Mesothelial cell of epicardium (in vitro differentiated cells): Measurements from ENCODE around the gene IPO9. TPM values are rescaled to one million over a fixed set of nuclear protein-coding genes. Genes with fewer than 3 reads are reported as not detected.
A peak's percentile ranks its signal among the peaks of the same experiment; 100 is the strongest.

Experiments
- DNase-seq, 2 experiments: peaks; one replicate each; pipeline ENCODE4 v3.0.0; 2021; ENCODE audit warnings: low spot score in 2 of 2; ENCODE audit not compliant: unreplicated experiment in 2 of 2
- H3K27ac Mint-ChIP-seq: 2 replicates; pipeline ENCODE4 v1.8.0; 2021; ENCODE audit warnings: mixed read lengths
- H3K27me3 Mint-ChIP-seq: 2 replicates; pipeline ENCODE4 v1.8.0; 2021; ENCODE audit warnings: low read depth, mixed read lengths
- H3K36me3 Mint-ChIP-seq: 2 replicates; pipeline ENCODE4 v1.8.0; 2021; ENCODE audit warnings: mixed read lengths
- H3K4me1 Mint-ChIP-seq: 2 replicates; pipeline ENCODE4 v1.8.0; 2021; ENCODE audit warnings: mixed read lengths
- H3K4me3 Mint-ChIP-seq: 2 replicates; pipeline ENCODE4 v1.8.0; 2021; ENCODE audit warnings: mild to moderate bottlenecking, moderate library complexity, mixed read lengths
- H3K9me3 Mint-ChIP-seq: 2 replicates; pipeline ENCODE4 v1.8.0; 2021; ENCODE audit warnings: mixed read lengths
- total RNA-seq: library from RNA; stranded (reverse); gene quantifications from 3 replicates; pipeline ENCODE4 v1.2.1, GENCODE V29; 2021
- TF ChIP-seq, protein P1 (sequence below): fragments of 200-600 bp; sonication (generic); IDR thresholded peaks from one replicate; pipeline ENCODE4 v1.5.0; 2021; ENCODE audit warnings: antibody characterized with exemption; ENCODE audit not compliant: unreplicated experiment

The IPO9 gene
- total RNA-seq, 1 donor from 2014 or later: 87.8 TPM

DNA sequence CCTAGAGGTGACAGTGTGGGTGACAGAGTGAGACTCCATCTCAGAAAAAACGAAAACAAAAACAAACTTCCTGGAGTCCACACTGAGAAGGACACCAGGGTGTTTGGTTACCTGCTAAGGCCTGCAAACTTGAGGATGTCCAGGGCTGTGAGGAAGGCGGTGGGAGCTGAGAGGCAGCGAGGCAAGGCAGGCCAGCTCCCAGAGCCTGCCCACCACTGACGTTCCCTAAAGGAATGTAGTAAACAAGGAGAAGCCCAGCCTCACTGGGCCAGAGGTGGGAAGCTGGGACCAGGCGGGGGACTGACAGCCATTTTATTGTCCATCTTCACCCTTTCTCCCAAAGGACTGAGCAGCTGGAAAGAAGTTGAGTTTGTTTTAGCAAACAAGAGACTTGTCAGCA is 83.9 kb downstream of the IPO9 start:
- no peaks in the 10 kb centered on the region for H3K36me3 Mint-ChIP-seq
- peaks cover 32% of the 10 kb centered on the region for H3K4me1 Mint-ChIP-seq
- H3K27me3 Mint-ChIP-seq: no peaks in the 10 kb centered on the region
- no peak overlapping the region for H3K27ac Mint-ChIP-seq
- no peak overlapping the region for H3K4me3 Mint-ChIP-seq
- DNase-seq: no peak
- H3K9me3 Mint-ChIP-seq: no peaks in the 10 kb centered on the region
- TF ChIP-seq, protein P1, sequence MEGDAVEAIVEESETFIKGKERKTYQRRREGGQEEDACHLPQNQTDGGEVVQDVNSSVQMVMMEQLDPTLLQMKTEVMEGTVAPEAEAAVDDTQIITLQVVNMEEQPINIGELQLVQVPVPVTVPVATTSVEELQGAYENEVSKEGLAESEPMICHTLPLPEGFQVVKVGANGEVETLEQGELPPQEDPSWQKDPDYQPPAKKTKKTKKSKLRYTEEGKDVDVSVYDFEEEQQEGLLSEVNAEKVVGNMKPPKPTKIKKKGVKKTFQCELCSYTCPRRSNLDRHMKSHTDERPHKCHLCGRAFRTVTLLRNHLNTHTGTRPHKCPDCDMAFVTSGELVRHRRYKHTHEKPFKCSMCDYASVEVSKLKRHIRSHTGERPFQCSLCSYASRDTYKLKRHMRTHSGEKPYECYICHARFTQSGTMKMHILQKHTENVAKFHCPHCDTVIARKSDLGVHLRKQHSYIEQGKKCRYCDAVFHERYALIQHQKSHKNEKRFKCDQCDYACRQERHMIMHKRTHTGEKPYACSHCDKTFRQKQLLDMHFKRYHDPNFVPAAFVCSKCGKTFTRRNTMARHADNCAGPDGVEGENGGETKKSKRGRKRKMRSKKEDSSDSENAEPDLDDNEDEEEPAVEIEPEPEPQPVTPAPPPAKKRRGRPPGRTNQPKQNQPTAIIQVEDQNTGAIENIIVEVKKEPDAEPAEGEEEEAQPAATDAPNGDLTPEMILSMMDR: no peak

DNA sequence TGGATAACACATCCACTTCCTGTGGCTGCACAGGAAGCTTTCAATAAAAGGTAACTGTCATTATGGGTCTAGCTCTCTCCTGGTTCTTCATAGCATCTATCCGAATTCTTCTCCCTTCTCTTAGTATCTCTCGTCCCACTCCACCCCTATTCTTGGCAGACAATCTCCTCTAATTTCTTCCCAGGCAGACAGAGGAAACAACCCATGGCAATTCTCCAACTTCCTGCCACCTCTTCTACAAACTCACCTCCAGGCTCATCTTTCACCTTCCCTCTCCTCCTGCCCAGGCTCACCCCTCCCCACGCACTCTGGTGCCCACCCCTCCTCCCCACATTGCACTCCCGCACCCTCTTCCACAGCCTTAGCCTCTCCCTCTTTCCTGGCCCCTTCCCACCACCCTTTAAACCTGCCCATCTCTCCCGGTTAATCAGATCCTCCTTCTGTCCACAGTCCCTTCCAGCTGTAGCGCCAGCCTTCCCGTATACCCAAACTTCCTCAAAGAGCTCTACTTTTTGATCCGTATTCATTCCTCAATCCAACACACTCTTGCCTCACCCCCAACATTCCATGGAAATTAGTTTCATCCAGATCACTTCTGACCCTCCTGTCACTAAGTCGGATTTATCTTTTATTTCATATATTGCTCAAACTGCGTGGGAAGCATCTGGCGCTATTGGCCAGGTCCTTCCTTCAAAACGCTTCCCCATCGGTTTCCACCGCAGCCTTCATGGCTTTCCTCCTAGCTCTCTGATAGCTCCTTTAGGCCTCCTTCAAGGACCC is 85.7 kb downstream of the IPO9 start:
- Mint-ChIP-seq H3K9me3 (no peaks in the 10 kb centered on the region), H3K36me3 (no peaks in the 10 kb centered on the region), H3K4me3 (no peak overlapping the region), H3K27ac (peak overlapping the region; percentile 11), H3K4me1 (peaks cover 39% of the 10 kb centered on the region), H3K27me3 (peaks cover 3% of the 10 kb centered on the region)
- TF ChIP-seq, protein P1: no peak
- DNase-seq: no peak

DNA sequence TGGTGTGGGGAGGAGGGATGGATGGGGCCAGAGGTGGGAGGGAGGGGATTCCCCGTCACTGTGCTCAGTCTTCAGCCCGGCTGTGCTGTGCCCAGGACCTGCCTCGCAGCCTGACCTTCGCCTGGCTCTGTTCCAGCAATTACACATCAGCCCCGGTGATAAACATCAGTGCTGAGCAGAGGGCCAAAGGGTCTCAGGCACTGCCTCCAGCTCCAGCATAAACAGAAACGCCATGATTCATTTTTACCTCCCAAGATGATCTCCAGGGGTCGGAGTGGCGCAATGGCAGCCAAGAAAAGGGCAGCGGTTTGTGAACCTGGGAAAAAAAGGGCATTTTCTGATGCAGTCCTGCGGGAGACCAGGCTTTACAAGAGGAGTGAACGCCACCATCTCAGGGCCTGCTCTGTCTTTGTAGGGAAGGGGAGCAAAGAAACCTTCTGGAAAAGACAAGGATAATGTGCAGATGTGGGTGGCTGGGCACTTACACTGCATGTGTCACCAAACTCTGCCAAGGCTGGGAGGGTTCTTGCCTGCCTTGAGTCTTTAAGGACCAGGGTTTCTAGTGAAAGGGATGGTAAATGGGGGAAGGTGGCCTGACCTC is 87.8 kb downstream of the IPO9 start:
- Mint-ChIP-seq H3K36me3 (peaks cover 1% of the 10 kb centered on the region), H3K4me3 (no peak overlapping the region), H3K27ac (peak overlapping the region; percentile 35), H3K4me1 (peaks cover 39% of the 10 kb centered on the region), H3K9me3 (no peaks in the 10 kb centered on the region), H3K27me3 (peaks cover 3% of the 10 kb centered on the region)
- TF ChIP-seq, protein P1: no peak
- DNase-seq: no peak

DNA sequence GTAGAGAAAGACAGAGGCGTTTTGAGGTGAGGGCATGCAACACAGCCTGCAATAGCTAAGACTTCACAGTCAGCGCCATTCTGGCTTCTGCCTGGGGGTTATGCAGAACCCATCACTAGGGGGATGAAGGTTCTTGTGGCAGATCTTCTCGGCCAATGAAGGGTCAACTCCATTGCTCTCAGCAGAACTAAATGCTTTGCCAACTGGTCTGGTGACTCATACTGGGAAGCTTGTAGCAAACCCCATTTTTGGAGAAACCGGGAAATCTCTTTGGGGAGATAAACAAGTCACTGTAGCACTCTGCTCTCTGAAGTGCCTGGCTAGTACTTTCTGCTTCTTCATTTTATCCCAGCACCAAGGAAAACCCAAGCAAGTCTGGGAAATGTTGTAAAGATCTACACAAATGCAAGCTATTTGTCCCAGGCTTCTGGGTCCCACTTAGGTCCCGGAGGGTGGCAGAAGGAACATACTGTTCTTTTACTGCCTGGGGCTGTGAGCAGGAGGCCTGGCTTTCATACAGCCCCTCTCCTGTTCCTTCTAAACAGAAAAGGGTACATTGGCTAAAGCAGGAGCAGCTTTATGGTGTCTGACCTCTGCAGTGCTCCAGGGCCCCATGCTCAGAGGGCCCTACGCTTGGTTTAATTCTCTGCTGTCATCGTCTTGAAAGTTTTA is 88.5 kb downstream of the IPO9 start:
- H3K4me3 Mint-ChIP-seq: no peak overlapping the region
- TF ChIP-seq, protein P1: no peak
- H3K9me3 Mint-ChIP-seq: peaks cover 6% of the 10 kb centered on the region
- DNase-seq: no peak
- H3K27me3 Mint-ChIP-seq: peaks cover 3% of the 10 kb centered on the region
- peaks cover 5% of the 10 kb centered on the region for H3K36me3 Mint-ChIP-seq
- H3K4me1 Mint-ChIP-seq: peaks cover 39% of the 10 kb centered on the region
- no peak overlapping the region for H3K27ac Mint-ChIP-seq

DNA sequence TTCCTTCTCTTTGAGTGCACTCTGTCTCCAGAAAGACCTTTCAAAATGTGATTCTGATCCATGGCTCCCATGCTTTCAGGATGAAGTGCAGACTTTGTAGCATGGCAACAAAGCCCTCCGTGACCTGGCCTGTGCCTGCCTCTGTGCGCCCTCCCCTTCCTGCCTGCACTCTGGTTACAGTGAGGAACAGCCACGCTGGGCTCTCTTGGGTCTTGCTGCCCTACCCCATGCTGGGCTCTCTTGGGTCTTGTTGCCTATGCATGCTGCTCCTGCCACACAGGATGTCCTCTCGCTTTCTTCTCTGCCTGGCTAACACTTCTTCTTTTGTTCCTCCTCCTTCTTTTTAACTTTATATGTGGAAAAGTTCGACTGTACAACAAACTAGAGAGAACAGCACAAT is 89.4 kb downstream of the IPO9 start:
- TF ChIP-seq, protein P1: no peak
- Mint-ChIP-seq H3K9me3 (peaks cover 6% of the 10 kb centered on the region), H3K27me3 (peaks cover 3% of the 10 kb centered on the region), H3K4me3 (no peak overlapping the region), H3K36me3 (peaks cover 5% of the 10 kb centered on the region), H3K27ac (no peak overlapping the region), H3K4me1 (peaks cover 37% of the 10 kb centered on the region)
- no peak for DNase-seq
